GM10266 (cell line): ENCODE measurements around the gene NRG2.

Experiments
- DNase-seq: peaks from one replicate; pipeline ENCODE4 v3.0.0; 2012; ENCODE audit errors: extremely low spot score
- CTCF ChIP-seq: IDR thresholded peaks from 2 replicates; pipeline ENCODE4 v1.5.1; 2012; ENCODE audit warnings: mild to moderate bottlenecking, low read depth; ENCODE audit not compliant: control insufficient read depth, insufficient read depth; ENCODE audit errors: missing control alignments

Gene NRG2

GRCh38 chr5:139976703-139977102 lies 66.4 kb downstream of the NRG2 start:
- TF ChIP-seq CTCF, result no peak
- no peak for DNase-seq

- no peak for DNase-seq
- no peak for TF ChIP-seq CTCF
These were observed 67.2 kb downstream of the NRG2 start for GRCh38 chr5:139975942-139976341.

GRCh38 chr5:139975306-139975705 lies 67.8 kb downstream of the NRG2 start:
- no peak for DNase-seq
- TF ChIP-seq CTCF, result no peak

- no peak for DNase-seq
These were observed 68.4 kb downstream of the NRG2 start for GRCh38 chr5:139974661-139975060.

DNA sequence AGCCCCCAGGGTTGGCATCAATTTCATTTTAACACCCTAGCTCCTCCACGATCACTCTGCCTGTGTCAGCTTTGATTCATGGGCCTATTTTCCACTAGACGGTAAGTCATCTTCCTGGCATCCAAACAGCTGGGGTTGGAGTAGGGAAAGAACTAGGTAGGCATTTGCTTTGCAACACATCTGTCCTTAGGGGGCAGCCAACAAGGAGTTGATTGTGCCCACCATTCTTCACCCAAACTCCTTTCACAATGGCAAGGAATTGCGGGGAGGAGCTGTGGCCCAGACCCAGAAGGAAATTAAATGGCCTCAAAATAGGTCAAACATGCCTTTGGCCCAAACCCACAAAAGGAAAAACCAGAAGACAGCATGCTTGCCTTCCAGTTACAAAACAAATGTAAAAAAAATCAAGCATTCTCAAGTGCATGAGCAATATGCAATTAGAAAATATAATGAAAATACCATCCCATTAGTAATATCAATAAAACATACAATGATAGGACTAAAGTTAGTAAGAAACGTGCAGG lies 71.8 kb downstream of the NRG2 start:
- TF ChIP-seq CTCF, result no peak
- DNase-seq, result no peak

More at GRCh38 chr5:139974661-139975060, 68.4 kb downstream of the NRG2 start:
- TF ChIP-seq CTCF, result no peak

DNA sequence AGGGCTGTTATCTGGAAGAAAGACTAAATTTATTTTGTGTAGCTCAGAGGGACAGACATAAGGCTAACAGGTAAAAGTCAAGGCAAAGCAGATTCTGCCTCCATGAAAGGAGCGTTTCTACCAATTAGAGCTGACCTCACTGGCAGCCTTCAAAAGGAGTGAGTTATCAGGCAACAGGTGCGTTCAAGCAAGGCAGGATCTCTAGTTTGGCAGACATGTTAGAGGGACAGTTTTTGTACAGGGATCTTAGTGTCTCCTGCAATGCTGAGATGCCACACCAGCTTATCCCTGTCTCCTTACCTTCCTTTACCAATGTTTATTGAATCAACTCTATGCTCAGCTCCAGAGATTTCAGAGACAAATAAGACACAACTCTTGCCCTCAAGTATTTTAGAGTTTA lies 73.8 kb downstream of the NRG2 start:
- no peak for TF ChIP-seq CTCF
- DNase-seq, result no peak

- DNase-seq, result peak; percentile 77
- TF ChIP-seq CTCF, result peak; percentile 100
These were observed 74.4 kb downstream of the NRG2 start for GRCh38 chr5:139968547-139969261.
